WI38 (cell line): Measurements from ENCODE around the gene TOMM40L.
A peak's percentile ranks its signal among the peaks of the same experiment; 100 is the strongest.
"Not testable (repeated sequence)": the region's sequence is repeated elsewhere in the genome, so short reads cannot be mapped to it uniquely, and the experiment has no call there.

Experiments
- H3K4me3 ChIP-seq: 2 replicates; pipeline ENCODE4 v1.5.1; 2011; ENCODE audit warnings: low read depth, mild to moderate bottlenecking, control low read depth, low read length
- CTCF ChIP-seq: IDR thresholded peaks from 2 replicates; pipeline ENCODE4 v1.5.1; 2012; ENCODE audit warnings: low read depth, mild to moderate bottlenecking, control low read depth, low read length

Gene TOMM40L

GRCh38 chr1:161244888-161245287, 19.0 kb downstream of the TOMM40L start:
- no peak for TF ChIP-seq CTCF
- H3K4me3 ChIP-seq, result no peak overlapping the region

- not testable (repeated sequence) for H3K4me3 ChIP-seq
These were observed 24.2 kb downstream of the TOMM40L start for GRCh38 chr1:161250100-161250499.

- TF ChIP-seq CTCF, result no peak
- no peak overlapping the region for H3K4me3 ChIP-seq
These were observed 25.0 kb downstream of the TOMM40L start for GRCh38 chr1:161250829-161251228.

GRCh38 chr1:161251579-161251978, 25.7 kb downstream of the TOMM40L start:
- no peak overlapping the region for H3K4me3 ChIP-seq
- no peak for TF ChIP-seq CTCF

GRCh38 chr1:161255302-161255701, 29.4 kb downstream of the TOMM40L start:
- H3K4me3 ChIP-seq, result not testable (repeated sequence)

- not testable (repeated sequence) for H3K4me3 ChIP-seq
These were observed 30.2 kb downstream of the TOMM40L start for GRCh38 chr1:161255955-161256520.

GRCh38 chr1:161257109-161257508, 31.2 kb downstream of the TOMM40L start:
- not testable (repeated sequence) for H3K4me3 ChIP-seq

- 0 out of 2 replicates have a peak within 1 kb of the TSS, but pooled peaks have one; percentile 14 for H3K4me3 ChIP-seq
- TF ChIP-seq CTCF, result no peak
These were observed 32.8 kb downstream of the TOMM40L start, which contains the start of gene PCP4L1 for GRCh38 chr1:161258439-161259344. Gene PCP4L1 (plus strand): TSS chr1:161258745. CDS start chr1:161258975, 230 bp downstream.

GRCh38 chr1:161259345-161259702, 33.5 kb downstream of the TOMM40L start:
- H3K4me3 ChIP-seq, result no peak overlapping the region
- TF ChIP-seq CTCF, result no peak
